ENCODE results near the gene ZDHHC9.

ZDHHC9 gene

DNA sequence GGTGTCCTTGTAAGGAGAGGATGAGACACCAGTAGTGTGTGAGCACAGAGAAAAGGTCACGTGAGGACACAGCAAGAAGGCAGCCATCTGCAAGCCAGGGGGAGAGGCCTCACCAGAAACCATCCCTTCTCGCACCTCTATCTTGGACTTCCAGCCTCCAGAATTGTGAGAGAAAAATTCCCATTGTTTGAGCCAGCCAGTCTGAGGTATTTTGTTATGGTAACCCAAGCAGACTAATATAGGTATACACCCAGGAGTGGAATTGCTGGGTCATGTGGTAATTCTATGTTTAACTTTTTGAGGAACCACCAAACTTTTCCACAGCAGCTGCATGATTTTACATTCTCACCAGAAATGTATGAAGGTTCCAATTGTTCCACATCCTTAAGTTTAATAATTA lies 25.6 kb downstream of the ZDHHC9 start:
- no peak for DNase-seq (ENCODE audit: low read depth)

DNA sequence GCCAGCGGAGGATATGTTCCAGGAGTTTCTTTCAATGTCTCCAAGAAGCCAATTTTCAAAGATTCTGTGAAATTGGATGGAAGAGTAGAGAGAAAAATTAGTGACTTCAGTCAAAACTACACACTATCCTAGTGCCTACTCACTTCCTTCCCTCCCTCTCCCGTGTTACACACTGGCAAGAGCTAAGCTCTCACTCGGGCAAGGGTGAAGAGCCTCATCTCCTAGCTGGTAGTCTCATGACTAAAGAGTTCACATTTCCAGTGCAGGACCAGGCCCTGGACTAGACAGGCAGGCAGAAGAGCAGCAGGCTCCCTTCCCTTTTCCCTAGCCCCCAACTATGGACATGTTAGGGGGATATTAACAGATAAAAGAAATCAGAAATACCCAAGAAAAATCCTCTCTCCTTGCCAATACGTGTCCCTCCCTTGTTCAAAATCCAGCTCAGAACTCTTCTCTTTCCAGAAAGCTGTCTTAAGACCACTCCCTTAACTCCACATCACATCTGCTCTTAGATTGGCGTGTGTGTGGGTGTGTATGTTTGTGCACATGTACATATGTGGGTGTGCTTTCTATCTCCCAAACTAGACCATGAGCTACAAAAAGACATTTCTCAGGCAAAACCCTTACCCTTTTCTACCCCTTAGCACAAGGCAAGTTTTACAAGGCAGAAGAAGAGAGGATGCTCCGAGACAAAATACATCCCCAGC lies 29.9 kb downstream of the ZDHHC9 start:
- DNase-seq (ENCODE audit: low read depth) = no peak

DNA sequence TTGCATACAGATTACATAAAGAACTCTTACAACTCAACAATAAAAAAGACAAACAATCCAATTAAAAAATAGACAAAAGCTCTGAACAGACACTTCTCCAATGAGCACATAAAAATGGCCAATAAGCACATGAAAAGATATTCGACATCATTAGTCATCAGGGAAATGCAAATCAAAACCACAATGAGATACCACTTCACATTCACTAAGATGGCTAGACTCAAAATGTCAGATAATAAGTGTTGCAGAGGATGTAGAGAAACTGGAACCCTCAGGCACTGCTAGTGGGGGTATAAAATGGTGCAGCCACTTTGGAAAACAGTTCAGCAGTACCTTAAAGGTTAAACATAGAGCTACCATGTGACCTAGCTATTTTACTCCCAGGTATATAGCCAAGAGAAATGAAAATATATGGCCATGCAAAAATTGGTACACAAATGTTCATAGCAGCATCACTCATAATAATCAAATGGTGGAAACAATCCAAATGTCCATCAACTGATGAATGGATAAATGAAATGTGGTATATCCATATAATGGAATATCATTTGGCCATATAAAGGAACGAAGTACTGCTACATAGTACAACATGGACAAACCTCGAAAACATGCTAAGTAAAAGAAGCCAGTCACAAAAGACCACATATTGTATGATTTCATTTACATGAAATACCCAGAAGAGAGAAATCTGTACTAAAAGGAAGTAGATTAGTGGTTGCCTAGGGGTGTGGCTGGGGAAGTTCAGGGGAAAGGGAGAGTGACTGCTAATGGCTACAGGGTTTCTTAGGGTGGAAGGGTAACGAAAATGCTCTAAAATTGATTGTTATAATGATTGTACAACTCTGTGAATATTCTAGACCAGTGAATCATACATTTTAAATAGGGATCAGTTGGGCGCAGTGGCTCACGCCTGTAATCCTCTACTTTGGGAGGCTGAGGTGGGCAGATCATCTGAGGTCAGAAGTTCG lies 34.6 kb downstream of the ZDHHC9 start:
- no peak for DNase-seq (ENCODE audit: low read depth)

- DNase-seq (ENCODE audit: low read depth) = peak; percentile 67
Measured at GRCh38 chrX:129808158-129808828, 35.4 kb downstream of the ZDHHC9 start.

DNA sequence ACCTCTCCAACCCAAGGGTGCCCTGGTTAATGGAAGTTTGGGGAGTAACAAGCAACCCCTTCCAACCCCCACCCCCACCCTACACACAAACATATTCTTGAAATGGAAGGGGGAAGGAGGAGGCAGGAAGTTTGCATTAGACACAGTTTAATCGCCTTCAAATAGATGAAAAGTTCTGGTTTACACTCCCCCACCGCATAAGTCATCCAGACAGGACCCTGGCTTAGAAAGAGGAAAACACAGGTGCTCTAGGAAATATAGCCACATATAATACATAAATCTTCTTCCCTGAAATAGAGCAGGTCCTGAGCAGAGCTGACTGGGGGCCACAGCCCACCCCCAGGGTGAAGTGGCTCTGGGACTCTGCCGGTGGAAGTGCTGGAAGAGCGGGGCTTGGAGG lies 38.9 kb downstream of the ZDHHC9 start:
- no peak for DNase-seq (ENCODE audit: low read depth)

- DNase-seq (ENCODE audit: low read depth) = no peak
Measured at GRCh38 chrX:129802863-129803262, 40.8 kb downstream of the ZDHHC9 start.

DNA sequence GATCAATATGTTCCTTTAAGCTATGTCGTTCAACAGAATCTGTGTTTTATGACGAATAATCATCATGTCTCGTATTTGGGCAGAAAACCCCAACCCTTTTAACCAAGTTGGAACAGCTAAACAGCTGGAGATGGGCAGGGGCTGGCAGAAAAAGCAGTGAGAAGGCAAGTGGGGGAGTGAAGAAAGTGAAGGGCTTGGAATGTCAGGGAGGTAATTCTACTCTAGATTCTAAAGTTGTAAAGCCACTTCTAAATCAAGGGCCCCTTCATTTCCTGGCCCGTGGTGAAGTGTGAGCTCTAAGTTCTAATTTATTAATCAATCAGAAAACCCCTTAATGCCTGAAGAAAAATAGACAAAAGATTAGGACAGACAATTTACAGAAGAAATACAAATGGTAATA lies 43.5 kb downstream of the ZDHHC9 start:
- no peak for DNase-seq (ENCODE audit: low read depth)

DNA sequence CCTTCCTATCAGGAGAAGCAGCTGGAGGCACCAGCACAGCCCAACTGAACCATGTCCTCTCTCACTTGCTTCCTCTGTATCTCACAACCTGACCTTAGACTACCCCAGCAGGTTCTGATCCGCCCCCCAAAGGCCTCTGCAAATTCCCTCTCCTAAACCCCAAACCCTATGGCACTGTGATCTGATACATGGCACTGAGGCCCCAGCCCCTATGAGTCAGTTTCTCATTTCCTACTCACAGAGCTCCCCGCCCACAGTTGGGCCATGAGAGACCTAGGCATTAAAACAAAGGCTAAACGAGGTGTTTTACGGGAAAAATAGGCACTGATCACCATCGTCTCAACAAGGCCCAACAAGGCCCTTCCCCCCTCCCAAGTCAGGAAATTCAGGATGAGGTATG lies 44.8 kb downstream of the ZDHHC9 start:
- no peak for DNase-seq (ENCODE audit: low read depth)

- DNase-seq (ENCODE audit: low read depth) = no peak
Measured at GRCh38 chrX:129798456-129798855, 45.2 kb downstream of the ZDHHC9 start.

DNA sequence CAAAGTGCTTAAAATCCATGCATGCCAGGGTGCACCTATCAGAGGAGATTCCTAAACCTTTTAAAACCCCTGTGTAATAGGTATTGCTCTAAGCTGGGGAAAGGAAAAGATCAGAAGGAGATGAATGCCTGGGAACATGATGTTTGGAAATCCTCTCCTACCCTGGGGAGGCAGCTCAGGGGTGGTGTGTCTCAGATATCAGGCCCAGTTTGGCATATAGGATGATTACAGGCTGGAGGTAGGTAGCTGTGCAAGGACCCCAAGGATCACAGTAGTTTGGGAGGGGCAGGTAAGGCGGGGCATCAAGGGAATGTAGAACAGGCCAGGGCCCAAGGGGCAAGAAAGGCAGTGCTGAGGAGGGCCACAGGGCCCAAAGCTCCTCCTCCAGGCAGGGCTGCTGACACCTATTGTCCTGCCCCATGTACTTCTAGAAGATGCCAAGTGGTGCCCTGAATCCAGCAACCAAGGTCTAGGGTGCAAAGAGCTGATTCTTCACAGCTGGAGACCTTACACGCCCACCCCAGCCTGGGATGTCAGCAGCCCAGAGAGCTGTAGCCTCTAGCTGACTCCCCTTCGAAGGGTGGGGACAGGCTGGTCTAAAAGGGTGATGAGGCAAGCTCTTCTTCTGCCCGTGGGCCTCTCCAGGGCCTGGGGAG lies 46.3 kb downstream of the ZDHHC9 start:
- no peak for DNase-seq (ENCODE audit: low read depth)

- no peak for DNase-seq (ENCODE audit: low read depth)
Measured at GRCh38 chrX:129795584-129795983, 48.1 kb downstream of the ZDHHC9 start.

DNA sequence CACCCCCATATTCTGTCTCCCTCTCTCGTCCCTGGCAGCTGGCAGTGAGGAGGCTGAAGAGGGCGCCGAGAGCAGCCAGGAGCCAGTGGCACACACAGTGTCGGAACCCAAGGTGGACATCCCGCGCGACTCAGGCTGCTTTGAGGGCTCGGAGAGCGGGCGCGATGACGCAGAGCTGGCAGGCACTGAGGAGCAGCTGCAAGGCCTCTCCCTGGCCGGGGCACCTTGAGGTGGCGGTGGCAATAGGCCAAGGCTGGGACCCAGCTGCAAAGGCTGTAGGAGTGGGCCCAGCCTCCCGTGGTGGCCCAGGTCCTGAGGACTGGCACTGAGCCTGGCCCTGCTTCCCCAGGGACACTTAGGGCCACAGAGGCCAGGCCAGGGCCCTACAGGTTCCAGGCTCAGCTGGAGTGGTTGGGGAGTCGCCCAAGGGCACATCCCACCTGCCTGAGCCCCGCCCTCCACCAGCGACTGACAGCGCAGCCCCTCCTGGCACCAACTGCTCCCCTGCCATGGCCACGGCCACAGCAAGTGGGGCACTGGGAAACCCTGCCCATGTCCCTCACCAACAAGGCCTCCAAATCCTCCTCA lies 50.0 kb downstream of the ZDHHC9 start:
- no peak for DNase-seq (ENCODE audit: low read depth)

DNA sequence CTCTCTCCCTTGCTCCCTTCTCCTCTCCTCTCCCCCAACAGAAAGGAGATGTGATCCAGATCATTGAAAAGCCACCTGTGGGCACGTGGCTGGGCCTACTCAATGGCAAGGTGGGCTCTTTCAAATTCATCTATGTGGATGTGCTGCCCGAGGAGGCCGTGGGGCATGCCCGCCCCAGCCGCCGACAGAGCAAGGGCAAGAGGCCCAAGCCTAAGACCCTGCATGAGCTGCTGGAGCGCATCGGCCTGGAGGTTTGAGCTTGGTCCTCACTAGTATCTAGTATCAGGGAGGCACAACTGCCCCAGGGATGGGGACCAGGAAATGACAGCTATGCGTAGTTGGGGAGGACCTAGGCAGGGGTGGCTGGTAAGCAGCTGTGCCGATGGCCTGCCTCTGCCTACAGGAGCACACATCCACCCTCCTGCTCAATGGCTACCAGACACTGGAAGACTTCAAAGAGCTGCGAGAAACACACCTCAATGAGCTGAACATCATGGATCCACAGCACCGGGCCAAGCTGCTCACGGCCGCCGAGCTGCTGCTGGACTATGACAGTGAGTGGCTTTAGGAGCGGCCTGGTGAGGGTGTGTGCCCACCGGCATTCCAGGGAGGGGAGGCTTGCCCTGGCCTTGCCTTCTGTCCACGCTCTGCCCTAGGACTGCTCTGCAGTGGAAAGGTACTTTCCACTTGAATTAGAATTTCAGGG lies 50.9 kb downstream of the ZDHHC9 start:
- DNase-seq (ENCODE audit: low read depth) = no peak

DNA sequence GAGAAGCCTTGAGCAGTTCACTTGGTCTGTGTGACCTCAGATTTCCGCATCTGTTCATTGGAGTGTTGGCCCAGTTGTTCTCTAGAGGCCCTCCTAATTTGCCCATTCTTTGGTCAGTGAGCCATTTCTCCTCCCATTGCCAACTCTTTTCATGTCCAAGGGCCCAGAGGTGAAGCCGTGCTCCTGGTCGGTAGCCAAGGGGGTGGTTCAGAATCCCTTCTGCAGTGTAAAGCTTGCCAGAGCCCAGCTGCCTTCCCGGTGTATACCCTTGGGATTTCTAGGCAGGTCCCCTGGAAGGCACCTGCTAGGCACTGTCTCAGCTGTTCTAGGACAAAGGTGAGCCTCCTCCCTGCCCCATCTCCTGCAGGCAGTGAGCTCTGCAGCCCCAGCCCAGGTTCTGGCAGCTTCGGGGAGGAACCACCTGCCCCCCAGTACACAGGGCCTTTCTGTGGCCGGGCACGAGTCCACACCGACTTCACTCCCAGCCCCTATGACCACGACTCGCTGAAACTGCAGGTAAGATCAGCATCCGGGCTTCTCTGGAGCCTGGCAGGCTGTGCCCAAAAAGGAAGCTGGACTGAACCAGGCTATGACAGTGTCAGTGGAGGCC lies 51.6 kb downstream of the ZDHHC9 start:
- DNase-seq (ENCODE audit: low read depth) = no peak

DNA sequence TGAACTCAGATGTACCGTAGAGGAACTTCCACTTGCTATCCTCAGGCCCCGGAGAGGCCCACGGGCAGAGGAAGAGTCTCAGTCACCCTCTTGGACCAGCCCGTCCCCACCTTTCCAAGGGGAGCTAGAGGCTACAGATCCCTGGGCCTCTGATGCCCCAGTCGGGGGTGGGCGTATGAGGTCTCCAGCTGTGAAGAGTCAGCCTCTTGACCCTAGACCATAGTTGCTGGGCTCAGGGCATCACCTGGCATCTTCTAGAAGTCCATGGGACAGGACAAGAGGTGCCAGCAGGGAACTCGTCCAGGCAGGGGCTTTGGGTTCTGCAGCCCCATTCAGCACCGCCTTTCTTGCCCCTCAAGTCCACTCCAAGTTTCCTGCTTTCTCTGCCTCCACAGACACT lies 52.4 kb downstream of the ZDHHC9 start:
- no peak for DNase-seq (ENCODE audit: low read depth)

GRCh38 chrX:129790808-129791207 lies 52.9 kb downstream of the ZDHHC9 start:
- no peak for DNase-seq (ENCODE audit: low read depth)

- DNase-seq (ENCODE audit: low read depth) = no peak
Measured at GRCh38 chrX:129790146-129790545, 53.5 kb downstream of the ZDHHC9 start.

DNA sequence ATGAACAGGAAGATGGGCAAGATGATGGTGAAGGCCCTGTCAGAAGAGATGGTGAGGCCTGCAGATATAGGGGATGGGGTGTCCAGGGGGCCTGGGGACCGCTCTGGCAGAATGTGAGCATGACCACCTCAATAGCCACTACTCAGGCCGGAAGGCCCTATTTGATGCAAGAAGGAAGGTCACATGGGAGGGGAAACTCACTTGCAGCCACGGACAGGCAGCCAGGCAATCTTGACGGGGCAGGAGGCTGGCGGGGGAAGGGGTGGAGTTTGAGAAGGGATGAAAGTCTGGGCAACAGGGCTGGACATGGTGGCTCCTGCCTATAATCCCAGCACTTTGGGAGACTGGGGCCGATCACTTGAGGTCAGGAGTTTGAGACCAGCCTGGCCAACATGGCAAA lies 55.2 kb downstream of the ZDHHC9 start:
- no peak for DNase-seq (ENCODE audit: low read depth)

DNA sequence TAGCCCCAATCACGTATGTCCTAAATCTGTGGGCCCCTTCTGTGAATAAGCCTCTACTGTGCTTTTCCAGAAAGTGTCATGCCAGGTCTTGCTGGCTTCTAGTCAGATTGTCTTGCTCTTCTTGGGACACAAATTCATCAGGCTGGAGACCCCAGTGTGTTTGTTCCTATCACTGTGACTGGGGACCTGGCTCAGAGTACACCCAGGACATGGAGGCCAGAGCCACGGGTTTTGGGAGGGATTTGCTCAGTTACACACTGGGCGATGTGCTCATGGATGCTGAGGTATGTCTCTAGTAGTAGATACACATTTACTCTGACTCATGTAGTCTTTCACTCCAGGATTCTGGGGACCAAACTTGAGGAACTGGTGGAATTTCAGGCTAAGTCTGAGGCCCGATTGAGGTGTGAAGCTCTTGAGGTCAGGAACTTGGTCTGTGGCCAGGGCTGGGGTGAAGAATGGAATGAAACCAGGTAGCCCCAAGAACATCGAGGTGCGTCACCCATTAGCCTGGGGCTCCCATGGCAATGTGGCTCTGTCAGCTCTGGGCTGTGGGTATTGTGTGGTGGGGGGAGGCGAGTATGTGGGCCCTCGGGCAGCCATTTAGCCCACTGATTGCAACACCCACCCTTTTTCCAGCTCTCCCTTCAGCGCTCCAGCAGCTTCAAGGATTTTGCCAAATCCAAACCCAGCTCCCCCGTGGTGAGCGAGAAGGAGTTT lies 56.2 kb downstream of the ZDHHC9 start:
- DNase-seq (ENCODE audit: low read depth) = no peak

DNA sequence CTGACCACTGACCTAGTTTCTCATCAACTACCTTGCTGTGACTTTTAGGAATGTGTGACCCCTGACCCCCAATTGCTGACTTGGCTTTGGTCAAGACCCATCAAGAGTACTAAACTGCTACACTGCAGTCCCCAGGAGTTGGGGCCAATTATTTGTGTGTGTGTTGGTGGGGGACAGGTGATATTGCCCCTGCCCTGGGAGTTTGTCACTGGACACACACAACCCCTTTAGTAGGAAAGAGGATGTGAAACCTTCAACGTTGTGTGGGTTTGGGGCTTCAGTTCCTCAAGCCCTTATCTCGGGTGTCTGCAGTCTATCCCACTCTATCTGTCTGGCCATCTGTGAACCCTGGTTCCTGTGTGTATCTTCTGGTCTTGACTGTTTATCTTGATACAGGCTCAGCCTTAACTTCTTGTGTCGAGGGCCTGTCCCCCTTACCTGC lies 57.5 kb downstream of the ZDHHC9 start:
- DNase-seq (ENCODE audit: low read depth) = no peak

All from fibroblast of gingiva (primary cell).